ENCODE measurements around the gene FOXD1. TPM values are rescaled to one million over a fixed set of nuclear protein-coding genes. Genes with fewer than 3 reads are reported as not detected.

The FOXD1 gene
- total and polyA plus RNA-seq, 2 of the 8 experiments (the other 6 are each of a cell fraction or from before 2014, with no cell fraction given): 0.11 to 1.1 TPM

DNA sequence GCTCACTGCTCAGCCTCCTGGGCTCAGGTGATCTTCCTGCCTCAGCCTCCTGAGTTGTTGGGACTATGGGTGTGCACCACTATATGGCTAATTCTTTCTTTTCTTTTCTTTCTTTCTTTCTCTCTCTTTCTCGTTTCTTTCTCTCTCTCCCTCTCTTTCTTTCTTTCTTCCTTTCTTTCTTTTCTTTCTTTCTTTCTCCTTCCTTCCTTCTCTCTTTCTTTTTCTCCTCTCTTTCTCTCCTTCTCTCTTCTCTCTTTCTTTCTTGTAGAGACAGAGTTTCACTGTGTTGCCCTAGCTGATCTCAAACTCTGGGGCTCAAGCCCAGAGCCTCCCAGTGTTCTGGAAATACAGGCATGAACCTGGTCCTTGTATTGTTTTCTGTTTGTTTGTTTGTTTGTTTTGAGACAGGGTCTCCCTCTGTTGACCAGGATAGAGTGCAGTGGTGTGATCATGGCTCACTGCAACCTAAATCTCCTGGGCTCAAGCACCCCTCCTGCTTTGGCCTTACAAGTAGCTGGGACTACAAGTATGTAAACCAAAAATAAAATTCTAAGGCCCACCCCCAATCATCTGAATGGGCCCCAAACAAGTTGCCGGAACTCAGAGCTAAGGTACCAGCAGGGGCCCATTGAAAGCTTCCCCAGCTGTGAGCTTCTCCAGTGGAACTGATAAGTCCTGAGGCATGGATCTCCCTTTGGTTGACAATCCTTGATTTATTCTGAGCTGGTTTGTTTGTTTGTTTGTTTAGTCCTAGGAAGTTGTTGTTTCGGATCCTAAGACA is 37.7 kb upstream of the FOXD1 start (continued):
- peak; percentile 15 for TF ChIP-seq CHD7 (IDR thresholded peaks at IDR 0.05; ENCODE audit: insufficient replicate concordance, low read length)
- TF ChIP-seq POLR2A (IDR thresholded peaks at IDR 0.05; ENCODE audit: control extremely low read depth in 1 of 2, low read depth in 2 of 2, low read length in 2 of 2): peak; percentile 19 to 47
- TF ChIP-seq EZH2 (IDR thresholded peaks at IDR 0.05; ENCODE audit: low read depth, low read length, severe bottlenecking): no peak
- TF ChIP-seq NANOG (IDR thresholded peaks at IDR 0.05; ENCODE audit: insufficient read depth, low read depth, low read length, poor library complexity, severe bottlenecking): peak; percentile 76
- TF ChIP-seq YY1 (IDR thresholded peaks at IDR 0.05; ENCODE audit: low read depth, low read length): 0 out of 2 replicates have a peak, but pooled peaks have one; percentile 60
- 0 out of 2 replicates have a peak, but pooled peaks have one; percentile 11 for TF ChIP-seq TAF1 (IDR thresholded peaks at IDR 0.05; ENCODE audit: low read depth, low read length)
- peak; percentile 28; the same call in 1 of the 2 replicates for TF ChIP-seq POLR2AphosphoS5 (IDR thresholded peaks at IDR 0.05; ENCODE audit: low read depth, low read length)
- TF ChIP-seq SAP30 (IDR thresholded peaks at IDR 0.05; ENCODE audit: insufficient read depth, insufficient replicate concordance, low read length): no peak
- TF ChIP-seq TCF12 (IDR thresholded peaks at IDR 0.05; ENCODE audit: low read depth, low read length): peak; percentile 74; the same call in 1 of the 2 replicates
- TF ChIP-seq RXRA (IDR thresholded peaks at IDR 0.05; ENCODE audit: insufficient read depth, low read depth, low read length): no peak

All from H1 (cell line).